ENCODE data around the gene XPO5.
"Not testable (repeated sequence)": the region's sequence is repeated elsewhere in the genome, so short reads cannot be mapped to it uniquely, and the experiment has no call there.

XPO5 gene

GRCh38 chr6:43500921-43501320 is 74.9 kb downstream of the XPO5 start:
- FAIRE-seq: no peak

GRCh38 chr6:43499028-43499815 is 76.6 kb downstream of the XPO5 start:
- DNase-seq (ENCODE audit: extremely low spot score, insufficient read length, low read depth) (no peak), FAIRE-seq (no peak)

More at GRCh38 chr6:43500921-43501320, 74.9 kb downstream of the XPO5 start:
- DNase-seq (ENCODE audit: extremely low spot score, insufficient read length, low read depth): no peak

DNA sequence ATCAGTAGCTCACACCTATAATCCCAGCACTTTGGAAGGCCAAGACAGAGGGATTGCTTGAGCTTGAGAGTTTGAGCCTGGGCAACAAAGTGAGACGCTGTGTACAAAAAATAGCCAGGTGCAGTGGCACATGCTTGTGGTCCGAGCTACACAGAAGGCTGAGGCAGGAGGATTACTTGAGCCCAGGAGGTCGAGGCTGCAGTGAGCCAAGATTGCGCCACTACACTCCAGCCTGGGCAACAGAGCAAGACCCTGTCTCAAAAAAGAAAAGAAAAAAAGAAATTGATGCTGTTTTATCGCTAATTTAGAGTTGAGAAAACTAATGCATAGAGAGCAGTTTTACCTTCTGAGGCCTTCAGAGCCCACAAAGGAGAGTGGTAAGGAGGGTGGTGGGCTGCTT is 77.5 kb downstream of the XPO5 start:
- not testable (repeated sequence) for DNase-seq (ENCODE audit: extremely low spot score, insufficient read length, low read depth); FAIRE-seq

- DNase-seq (ENCODE audit: extremely low spot score, insufficient read length, low read depth) (no peak), FAIRE-seq (no peak)
These were observed 78.1 kb downstream of the XPO5 start for GRCh38 chr6:43497689-43498088.

DNA sequence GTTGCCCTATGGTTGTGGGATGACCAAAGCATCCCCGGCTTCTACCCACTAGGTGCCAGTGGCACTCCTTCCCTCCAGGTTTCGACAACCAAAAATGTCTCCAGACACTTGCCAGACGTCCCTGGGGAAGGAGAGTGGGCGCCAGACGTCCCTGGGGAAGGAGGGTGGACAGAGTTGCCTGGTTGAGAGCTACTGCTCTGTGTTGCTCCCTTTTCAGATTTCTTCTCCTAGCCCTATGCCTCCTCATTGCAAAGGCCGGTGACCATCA is 78.8 kb downstream of the XPO5 start:
- FAIRE-seq: no peak
- no peak for DNase-seq (ENCODE audit: extremely low spot score, insufficient read length, low read depth)

GRCh38 chr6:43496370-43497128 is 79.3 kb downstream of the XPO5 start:
- DNase-seq (ENCODE audit: extremely low spot score, insufficient read length, low read depth) (no peak), FAIRE-seq (no peak)

DNA sequence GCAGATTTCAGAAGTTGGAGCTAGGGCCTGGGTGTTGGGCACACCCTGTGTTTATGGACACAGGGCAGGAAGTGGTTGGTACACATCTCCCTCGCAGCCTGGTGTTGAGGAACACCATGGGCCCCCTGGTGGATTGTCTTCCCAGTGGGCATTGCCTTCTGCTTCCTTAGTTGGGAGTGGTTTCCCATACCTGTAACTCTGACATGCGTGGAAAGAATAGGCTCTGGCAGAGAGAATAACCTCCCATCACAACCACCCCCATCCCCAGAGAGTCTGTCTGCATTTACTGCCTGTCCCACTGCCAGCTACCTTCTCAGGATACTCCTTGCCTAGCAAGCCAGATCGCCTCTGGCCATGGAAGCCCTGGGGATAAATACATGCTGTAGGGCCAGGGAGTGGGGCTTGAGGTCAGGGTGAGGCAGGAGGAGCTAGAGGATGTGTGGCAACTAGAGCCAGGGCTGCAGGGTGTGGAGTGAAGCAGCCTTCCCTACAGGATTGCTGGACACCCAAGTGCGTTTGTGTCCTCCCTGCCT is 80.4 kb downstream of the XPO5 start:
- FAIRE-seq (no peak), DNase-seq (ENCODE audit: extremely low spot score, insufficient read length, low read depth) (no peak)

GRCh38 chr6:43494766-43495165 is 81.1 kb downstream of the XPO5 start:
- DNase-seq (ENCODE audit: extremely low spot score, insufficient read length, low read depth): no peak
- FAIRE-seq: no peak

- DNase-seq (ENCODE audit: extremely low spot score, insufficient read length, low read depth) (no peak), FAIRE-seq (no peak)
These were observed 81.5 kb downstream of the XPO5 start for GRCh38 chr6:43494321-43494720.

DNA sequence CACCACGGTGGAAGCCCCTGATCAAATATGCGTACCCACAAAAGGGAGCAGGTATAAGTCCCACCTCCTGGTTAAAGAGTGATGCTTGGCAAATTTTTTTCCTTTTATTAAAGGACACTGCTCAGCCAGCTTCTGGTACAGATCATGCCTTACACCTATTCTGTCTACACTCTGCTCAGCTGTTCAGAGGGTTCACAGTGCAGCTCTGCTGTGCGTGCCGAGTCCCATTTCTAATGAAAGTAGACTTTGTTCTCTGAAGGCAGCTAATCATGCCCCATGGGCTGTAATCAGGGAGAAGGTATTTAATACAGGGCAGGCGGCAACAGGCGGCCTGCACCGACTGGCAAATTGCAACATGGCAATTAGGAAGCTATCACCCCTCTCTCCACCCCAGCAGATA is 82.0 kb downstream of the XPO5 start:
- no peak for FAIRE-seq
- no peak for DNase-seq (ENCODE audit: extremely low spot score, insufficient read length, low read depth)

- DNase-seq (ENCODE audit: extremely low spot score, insufficient read length, low read depth): no peak
- FAIRE-seq: no peak
These were observed 82.6 kb downstream of the XPO5 start for GRCh38 chr6:43493230-43493629.

DNA sequence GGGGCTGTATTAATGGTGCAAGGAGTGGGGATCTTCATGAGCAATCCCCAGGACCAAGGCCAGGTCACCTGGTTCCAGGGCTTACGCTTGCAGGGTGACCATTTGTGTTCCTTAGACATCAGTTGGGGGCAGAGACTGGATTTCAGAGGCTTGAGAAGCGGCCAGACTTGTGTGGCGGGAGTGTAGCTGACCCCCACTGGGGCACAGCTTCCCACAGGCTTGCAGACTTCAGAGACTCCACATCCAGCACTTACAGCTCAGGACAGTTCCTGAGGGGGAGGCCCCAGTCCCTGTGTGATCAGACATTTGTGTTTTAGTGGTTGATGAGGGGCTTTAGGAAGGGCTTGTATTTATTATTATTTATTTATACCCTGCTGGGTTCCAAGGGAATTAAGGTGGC is 83.2 kb downstream of the XPO5 start:
- FAIRE-seq (no peak), DNase-seq (ENCODE audit: extremely low spot score, insufficient read length, low read depth) (no peak)

DNA sequence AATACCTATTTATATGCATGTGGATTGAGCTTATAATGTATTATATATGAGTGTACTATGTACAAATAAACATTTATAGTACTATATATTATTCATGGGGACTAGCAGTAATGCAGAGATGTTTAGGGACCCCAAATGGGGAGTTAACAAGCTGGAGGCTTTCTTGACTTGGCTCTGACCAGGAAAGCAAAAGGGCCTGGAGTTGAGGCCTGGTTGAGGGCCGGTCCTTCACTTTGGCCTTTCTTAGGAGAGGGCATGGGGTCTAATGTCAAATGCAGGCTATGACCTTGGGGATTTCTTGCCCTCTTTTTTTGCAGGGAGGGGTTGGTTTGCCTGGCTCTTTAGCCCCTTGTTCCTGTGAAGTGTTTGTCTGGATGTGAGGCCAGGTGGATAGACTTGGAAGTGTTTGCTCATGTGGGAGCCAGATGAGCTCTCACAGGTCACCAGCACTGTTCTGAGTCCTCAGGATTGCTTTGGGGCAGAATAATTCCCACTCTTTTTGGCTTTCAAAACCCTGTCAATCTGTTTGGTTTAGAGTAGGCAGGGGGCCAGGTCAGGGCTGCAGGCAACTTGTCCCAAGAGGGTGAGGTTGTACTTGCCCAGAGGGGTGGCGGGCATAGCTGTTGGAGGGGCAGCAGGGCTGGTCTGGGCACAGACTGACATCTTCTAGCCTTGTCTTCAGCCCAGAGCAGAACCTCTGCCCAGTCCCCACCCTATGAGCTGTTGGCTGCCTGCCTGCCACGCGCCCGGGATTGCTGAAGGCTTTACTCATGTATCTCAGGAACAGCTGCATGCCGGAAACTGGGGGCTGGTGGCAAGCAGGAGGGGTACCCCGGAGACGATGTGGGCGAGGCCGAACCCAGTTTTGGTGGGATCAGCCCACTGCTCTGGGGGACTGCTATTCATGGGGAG is 83.8 kb downstream of the XPO5 start:
- no peak for DNase-seq (ENCODE audit: extremely low spot score, insufficient read length, low read depth)
- no peak for FAIRE-seq

DNA sequence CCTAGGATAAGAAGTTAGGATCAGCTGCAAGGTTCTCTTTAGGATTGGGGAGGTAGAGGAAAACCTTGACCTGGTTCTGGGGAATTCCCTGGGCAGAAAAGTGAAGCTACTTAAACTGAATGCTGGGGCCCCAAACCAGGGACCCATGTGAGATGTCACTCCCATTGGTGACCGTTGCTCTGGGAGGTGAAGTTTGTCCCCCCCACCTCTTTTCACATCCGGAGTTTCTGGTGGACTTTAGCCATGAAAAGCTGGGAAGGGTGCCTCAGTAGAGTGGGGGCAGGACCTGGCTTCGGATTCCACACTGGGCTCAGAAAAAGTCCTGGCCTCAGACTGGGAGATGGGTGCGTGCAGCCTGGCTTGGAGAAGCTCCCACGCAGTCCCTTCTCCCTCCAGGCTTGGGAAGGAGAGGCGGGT is 85.3 kb downstream of the XPO5 start:
- no peak for FAIRE-seq

GRCh38 chr6:43489277-43490072 is 86.4 kb downstream of the XPO5 start:
- FAIRE-seq (no peak), DNase-seq (ENCODE audit: extremely low spot score, insufficient read length, low read depth) (no peak)

More for the DNA sequence above, 85.3 kb downstream of the XPO5 start:
- no peak for DNase-seq (ENCODE audit: extremely low spot score, insufficient read length, low read depth)

GRCh38 chr6:43488667-43489276 is 87.1 kb downstream of the XPO5 start:
- FAIRE-seq (no peak), DNase-seq (ENCODE audit: extremely low spot score, insufficient read length, low read depth) (no peak)

DNA sequence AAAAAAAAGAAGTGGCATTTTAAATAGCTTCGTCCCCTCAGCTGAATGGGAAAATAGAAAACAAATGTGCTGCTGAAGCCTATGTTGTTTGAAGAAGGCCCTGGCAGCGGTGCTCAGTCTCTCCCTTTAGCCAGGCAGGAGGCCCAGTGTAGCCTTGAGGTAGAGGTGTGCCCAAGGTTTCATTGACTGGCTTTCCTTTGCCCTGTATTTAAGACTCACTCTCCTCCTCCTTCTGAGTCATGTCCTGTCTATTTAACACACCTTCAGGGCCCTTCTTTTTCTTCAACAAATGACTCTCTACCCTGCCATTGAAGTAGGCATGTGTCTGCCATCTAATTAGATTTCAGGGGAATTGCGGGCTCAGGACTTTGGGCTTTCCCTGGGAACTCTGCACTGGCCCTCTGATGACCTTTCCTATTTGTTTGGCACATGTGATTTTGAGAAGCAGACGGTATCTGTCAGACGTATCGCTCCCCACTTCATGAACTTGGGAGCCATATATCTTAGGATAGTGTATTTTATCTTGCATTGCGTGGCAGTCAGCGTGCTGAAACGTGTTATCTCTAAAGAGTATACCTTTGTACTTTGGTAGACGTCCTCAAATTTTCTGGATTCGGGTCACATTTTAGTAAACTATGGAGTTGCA is 94.1 kb downstream of the XPO5 start:
- no peak for FAIRE-seq
- DNase-seq (ENCODE audit: extremely low spot score, insufficient read length, low read depth): no peak

GRCh38 chr6:43481075-43481474 is 94.8 kb downstream of the XPO5 start:
- FAIRE-seq (no peak), DNase-seq (ENCODE audit: extremely low spot score, insufficient read length, low read depth) (no peak)

DNA sequence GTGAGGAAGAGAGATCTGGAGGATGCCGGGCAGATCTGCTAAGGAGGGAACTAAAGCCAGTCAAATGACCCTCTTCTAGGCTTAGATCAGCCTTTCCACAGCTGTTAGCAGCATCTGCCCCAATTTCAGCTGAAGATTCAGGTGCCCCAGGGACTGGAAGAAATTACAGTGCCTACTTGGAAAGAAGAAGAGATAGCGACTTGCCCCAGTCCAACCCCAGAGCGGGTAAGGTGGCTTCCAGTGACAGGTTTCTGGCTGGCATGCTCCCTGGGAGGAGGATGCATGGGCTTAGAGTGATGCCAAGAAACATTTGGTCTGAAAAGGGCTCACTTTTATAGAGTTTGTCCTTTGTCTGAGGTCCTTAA is 97.8 kb downstream of the XPO5 start:
- no peak for DNase-seq (ENCODE audit: extremely low spot score, insufficient read length, low read depth)
- no peak for FAIRE-seq
